ENCODE data around the gene LTBR.
"Not testable (repeated sequence)": the region's sequence is repeated elsewhere in the genome, so short reads cannot be mapped to it uniquely, and the experiment has no call there.

LTBR gene

DNA sequence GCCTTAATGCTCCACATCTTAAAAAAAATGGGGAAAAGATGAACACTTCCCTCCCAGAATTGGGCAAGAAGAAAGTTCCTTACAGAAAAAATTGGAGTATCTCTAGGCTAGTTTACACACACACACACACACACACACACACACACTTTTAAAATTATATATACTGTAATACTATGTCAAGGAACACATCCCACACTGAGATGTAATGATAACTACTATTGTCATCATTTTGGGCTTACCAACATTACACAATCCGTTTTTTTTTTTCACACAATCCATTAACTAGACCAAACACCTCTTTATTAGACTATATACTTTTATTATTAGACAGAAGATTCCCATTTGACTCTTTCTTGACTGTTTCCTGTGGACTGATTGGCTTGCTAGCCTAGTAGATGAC lies 2.5 kb downstream of the LTBR start:
- no peak for DNase-seq

GRCh38 chr12:6387541-6387940 lies 3.6 kb downstream of the LTBR start:
- DNase-seq, result no peak

GRCh38 chr12:6390084-6390799 lies 6.3 kb downstream of the LTBR start:
- no peak for DNase-seq

DNA sequence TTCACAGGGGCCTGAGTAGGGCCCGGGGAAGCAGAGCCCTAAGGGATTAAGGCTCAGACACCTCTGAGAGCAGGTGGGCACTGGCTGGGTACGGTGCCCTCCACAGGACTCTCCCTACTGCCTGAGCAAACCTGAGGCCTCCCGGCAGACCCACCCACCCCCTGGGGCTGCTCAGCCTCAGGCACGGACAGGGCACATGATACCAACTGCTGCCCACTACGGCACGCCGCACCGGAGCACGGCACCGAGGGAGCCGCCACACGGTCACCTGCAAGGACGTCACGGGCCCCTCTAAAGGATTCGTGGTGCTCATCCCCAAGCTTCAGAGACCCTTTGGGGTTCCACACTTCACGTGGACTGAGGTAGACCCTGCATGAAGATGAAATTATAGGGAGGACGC lies 7.1 kb downstream of the LTBR start:
- DNase-seq, result no peak

DNA sequence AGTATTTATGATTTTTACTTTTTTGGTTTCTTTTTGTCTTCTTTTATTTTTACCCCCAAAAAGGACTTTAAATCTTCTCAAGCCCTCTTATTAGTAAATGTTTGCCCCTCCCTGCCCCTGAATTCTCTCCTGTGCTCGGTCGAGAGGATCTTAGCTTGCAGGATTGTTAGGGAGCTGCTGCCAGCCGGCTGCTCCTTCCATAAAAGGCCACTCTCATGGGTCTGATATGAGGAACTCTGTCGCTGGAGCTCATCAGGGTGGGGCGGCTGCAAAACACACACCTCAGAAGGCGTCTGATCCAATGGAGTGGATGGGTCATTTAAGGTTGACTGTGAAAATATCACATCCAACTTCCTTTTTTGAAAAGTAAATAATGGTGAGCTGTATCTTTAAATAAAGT lies 8.5 kb downstream of the LTBR start:
- DNase-seq, result no peak

DNA sequence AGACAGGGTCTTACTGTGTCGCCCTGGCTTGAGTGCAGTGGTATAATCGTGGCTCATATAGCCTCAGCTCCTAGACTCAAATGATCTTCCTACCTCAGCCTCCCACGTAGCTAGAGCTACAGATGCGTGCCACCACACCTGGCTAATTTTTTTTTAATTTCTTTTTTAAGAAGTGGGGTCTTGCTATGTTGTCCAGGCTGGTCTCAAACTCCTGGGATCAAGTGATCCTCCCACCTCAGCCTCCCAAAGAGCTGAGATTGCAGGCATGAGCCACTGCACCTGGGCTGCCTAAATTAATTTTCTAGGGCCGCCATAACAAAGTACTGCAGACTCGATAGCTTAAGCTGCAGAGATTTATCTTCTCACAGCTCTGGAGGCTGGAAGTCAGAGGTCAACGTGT lies 9.1 kb downstream of the LTBR start:
- DNase-seq, result no peak

DNA sequence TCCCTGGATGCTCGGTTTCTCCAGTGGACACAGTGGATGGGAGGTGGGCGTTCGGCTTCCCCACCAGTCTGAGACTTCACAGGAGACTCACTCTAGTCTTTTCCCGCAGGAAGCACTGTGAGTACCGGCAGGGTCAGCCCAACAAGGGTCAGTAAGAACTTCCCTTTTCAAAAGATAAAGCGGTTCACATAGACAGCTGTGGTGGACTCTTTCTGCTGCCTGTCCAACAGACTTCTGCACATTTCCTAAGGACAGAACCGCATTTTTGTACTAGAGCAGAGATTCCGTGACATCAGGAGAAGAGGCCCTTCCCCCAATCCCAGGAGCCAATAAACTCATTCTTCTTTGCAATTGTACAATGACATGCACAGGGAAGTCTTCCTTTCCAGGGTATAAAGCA lies 10.4 kb downstream of the LTBR start:
- DNase-seq, result no peak

GRCh38 chr12:6396031-6396430 lies 12.1 kb downstream of the LTBR start:
- no peak for DNase-seq

- DNase-seq, result no peak
Measured at GRCh38 chr12:6399884-6400644, 16.1 kb downstream of the LTBR start.

DNA sequence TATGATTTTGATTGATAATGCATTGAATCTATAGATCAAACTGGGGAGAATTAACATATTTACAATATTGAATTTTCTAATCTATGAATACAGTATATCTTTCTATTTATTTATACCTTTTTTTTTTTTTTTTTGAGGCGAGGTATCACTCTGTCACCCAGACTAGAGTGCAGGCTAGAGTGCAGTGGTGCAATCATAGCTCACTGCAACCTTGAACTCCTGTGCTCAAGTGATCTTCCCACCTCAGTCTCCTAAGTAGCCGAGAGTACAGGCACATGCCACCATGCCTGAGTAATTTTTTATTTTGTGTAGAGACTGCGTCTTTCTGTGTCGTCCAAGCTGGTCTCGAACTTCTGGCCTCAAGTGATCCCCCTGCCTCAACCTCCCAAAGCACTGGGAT lies 20.4 kb downstream of the LTBR start:
- DNase-seq, result no peak

DNA sequence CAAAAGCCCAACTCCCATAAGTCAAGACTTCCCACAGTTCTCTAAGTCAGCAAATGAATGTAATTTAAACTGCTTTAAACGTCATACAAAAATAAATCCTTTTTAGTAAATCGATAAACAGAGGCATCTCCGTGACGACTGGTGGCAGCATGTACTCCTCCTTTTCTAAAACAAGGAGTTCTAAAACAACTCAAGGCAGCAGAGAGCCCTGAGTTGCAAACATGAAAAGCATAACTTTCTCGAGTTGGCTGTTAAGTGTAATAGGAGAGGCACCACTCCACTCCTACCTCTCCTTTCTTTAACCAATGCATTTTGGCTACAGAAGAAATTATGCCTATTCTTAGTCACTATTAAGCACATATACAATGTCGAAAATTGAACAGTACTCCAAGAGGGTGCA lies 22.0 kb downstream of the LTBR start:
- DNase-seq, result no peak

DNA sequence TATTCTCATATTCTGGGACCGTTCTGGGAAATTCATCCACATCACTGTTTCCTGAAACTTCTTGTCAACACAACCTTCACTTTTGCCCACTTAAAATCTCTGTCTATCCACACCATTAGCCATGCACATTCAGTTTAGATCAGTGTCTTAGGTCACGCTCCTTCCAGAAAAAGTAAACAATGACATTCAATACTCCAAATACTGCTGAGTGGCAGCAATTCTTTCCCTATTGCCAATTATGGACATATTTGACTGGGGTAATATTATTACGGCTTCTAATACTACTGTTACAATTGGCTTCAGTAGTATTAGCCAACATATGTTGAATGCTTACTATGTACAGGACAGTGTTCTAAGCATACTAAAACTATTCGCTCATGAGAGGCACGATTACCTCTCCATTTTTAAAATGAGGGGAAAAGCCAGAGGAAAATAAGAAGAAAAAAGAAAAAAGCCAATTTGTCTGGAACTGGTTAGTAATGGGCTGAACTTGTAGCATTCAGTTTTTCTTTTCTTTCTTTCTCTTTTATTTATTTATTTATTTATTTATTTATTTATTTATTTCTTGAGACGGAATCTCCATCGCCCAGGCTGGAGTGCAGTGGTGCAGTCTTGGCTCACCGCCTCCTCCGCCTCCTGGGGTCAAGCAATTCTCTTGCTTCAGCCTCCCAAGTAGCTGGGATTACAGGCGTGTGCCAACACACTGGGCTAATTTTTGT lies 23.4 kb downstream of the LTBR start:
- DNase-seq, result no peak

- DNase-seq, result no peak
Measured at GRCh38 chr12:6416596-6416995, 32.6 kb downstream of the LTBR start.

DNA sequence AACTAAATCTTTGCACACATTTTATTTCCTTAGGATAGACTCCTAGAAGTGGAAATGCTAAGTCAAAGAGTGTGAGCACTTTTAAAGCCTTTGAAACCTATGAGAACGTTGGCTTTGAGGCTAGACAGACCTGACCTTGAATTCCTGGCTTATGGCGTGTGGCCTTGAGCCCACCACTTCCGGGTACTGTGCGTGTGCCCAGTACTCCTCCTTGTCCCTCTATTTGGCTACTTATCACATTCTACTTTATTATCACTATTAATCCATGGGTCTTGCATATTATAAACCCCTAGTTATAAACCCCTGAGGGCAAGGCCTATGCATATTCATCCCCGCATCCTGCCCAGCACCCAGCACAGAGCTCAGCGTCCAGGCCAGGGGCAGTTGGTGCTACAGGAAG lies 34.8 kb downstream of the LTBR start:
- no peak for DNase-seq

GRCh38 chr12:6420364-6420763 lies 36.4 kb downstream of the LTBR start:
- no peak for DNase-seq

GRCh38 chr12:6423267-6424007 lies 39.5 kb downstream of the LTBR start:
- peak; percentile 83 for DNase-seq

- DNase-seq, result no peak
Measured at GRCh38 chr12:6424008-6424347, 40.0 kb downstream of the LTBR start.

GRCh38 chr12:6424866-6425265 lies 40.9 kb downstream of the LTBR start:
- no peak for DNase-seq

DNA sequence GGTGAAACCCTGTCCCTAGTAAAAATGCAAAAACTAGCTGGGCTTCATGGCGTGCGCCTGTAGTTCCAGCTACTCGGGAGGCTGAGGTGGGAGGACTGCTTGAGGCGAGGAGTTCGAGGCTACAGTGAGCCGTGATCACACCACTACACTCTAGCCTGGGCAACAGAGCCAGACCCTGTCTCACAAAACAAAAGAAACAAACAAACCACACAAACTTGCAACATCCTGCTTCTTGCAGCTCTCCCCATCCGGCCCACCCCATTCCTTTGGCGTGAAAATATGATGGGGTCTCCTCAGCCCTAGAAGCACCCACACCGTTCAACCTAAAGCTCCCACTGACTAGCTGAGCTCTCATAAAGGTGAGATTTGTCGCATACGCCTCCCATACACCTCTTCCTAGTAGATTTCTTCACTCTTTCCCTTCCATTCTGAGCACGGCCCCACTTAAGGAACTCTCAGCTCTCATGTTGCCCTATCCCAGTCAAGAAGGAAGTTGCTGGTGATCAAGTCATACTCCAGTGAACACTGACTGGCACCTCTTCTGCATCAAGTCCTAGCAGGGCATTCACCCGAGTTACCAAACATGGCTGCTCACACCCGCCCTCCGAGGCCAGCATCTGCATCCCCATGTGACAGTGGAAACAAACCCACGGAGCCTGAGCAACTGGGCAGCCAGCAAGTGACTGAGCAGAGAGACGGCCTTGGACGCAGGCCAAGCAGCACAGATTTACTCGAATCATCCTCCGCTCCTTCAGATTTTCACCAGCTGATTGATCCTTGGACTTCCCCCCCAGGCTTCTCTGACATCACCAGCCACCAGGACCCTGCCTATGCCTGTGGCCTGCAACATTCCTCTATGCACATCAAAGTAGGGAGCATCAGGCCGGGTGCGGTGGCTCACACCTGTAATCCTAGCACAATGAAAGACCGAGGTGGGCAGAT lies 41.9 kb downstream of the LTBR start:
- DNase-seq, result no peak

GRCh38 chr12:6426882-6427671 lies 43.1 kb downstream of the LTBR start:
- no peak for DNase-seq

DNA sequence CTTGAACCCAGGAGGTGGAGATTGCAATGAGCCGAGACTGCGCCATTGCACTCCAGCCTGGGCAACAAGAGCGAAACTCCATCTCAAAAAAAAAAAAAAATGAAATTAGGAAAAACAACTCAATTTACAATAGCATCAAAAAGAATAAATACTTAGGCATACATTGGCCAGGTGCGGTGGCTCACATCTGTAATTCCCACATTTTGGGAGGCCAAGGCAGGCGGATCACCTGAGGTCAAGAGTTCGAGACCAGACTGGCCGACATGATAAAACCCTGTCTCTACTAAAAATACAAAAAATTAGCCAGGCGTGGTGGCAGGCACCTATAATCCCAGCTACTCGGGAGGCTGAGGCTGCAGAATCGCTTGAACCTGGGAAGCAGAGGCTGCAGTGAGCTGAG lies 43.8 kb downstream of the LTBR start:
- not testable (repeated sequence) for DNase-seq
